SU-DHL-6 (cell line): Measurements from ENCODE around the gene TNIK.

ENCODE experiments used
- EZH2phosphoT487 ChIP-seq: fragments of 200-600 bp; sonication (generic), shearing (Covaris generic); conservative IDR thresholded peaks from 2 replicates; pipeline ENCODE4 v1.6.1; 2018; ENCODE audit warnings: mild to moderate bottlenecking, antibody characterized with exemption, low read length, moderate library complexity, mixed read lengths
- TF ChIP-seq, protein P1 (sequence below): fragments of 200-600 bp; sonication (generic); IDR thresholded peaks from one replicate; pipeline ENCODE4 v1.5.1; 2017; ENCODE audit warnings: antibody characterized with exemption, mild to moderate bottlenecking, low read length, moderate library complexity; ENCODE audit not compliant: insufficient read depth, poor library complexity, severe bottlenecking

DNA sequence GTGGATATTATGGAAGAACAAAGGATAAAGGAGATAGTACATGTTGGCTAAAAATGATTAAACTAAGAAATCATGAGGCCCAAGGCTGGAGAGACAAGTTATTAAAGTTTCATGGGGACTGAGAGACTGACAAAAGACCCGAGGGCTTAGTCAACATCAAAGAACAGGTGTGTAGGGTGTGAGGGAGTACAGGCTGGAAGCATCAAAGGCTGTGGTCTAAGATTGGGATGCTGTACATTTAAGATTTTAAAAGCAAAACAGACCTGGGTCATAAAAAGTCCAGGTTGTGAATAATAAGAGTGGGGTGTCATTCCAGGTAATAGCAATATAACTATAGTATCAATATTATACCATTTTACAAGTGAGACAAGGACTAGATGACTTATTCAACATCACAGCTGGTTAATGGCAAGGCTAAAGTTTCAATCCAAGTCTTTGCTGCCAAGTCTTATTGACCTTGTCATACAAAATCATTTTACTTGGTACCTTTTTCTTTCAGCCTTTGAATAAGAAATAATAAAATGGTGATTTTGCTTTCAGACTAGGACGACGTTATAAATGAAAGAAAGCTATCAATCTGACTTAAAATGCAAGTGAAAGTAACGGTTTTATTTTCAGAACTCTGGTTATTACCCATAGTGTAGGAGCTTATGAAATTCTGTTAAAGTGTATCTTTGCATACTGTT lies 211.6 kb downstream of the TNIK start:
- TF ChIP-seq, protein P1, sequence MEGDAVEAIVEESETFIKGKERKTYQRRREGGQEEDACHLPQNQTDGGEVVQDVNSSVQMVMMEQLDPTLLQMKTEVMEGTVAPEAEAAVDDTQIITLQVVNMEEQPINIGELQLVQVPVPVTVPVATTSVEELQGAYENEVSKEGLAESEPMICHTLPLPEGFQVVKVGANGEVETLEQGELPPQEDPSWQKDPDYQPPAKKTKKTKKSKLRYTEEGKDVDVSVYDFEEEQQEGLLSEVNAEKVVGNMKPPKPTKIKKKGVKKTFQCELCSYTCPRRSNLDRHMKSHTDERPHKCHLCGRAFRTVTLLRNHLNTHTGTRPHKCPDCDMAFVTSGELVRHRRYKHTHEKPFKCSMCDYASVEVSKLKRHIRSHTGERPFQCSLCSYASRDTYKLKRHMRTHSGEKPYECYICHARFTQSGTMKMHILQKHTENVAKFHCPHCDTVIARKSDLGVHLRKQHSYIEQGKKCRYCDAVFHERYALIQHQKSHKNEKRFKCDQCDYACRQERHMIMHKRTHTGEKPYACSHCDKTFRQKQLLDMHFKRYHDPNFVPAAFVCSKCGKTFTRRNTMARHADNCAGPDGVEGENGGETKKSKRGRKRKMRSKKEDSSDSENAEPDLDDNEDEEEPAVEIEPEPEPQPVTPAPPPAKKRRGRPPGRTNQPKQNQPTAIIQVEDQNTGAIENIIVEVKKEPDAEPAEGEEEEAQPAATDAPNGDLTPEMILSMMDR = no peak
- no peak for TF ChIP-seq EZH2phosphoT487
